Activated gamma-delta T cell treated with Interleukin-2 at 50 U/mL for 16 hours (primary cell): ENCODE data around the gene ABHD5.
A peak's percentile ranks its signal among the peaks of the same experiment; 100 is the strongest.

ENCODE experiments used
- DNase-seq: peaks from one replicate; pipeline ENCODE4 v3.0.0-alpha.2; 2020

Gene ABHD5

DNA sequence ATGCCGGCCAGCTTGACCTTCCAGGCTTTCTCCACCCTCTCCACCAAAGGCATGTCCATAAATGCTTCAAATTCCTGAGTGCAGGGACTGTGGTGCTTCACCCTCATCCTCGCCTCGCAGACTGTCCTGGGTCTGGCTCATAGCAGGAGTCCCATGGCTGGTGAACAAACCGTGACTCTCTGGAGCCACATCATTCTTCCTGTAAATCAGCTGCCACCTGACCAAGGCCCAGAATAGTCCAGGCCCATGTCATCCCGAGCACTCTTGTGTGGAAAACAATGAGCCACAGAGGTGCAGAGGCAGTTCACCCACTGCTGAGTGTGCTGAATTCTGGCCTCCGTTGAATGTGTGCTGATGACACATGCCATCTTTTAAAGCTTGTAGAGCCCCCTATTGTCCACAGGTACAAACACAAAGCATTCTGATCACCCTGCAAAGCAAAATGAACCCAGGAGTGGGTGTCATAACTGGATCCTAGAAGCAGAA lies 68.6 kb downstream of the ABHD5 start:
- DNase-seq: no peak

DNA sequence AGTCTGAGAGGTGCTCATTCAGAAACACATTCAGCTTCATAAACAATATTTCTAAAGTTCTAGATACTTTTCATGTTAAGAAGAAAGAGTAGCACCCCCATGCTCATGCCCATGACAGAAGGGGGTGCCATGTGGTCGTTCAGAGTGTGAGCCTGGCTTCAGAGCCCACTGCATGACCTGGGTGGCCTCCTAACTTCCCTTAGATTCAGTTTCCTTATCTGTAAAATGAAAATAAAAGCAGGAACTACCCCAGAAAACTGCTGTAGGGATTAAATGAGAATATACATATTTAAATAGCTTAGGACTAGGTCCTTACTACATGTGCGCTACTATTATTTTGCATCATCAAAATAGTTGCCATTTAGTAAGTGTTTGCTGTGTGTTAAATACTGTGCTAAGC lies 69.2 kb downstream of the ABHD5 start:
- no peak for DNase-seq

DNA sequence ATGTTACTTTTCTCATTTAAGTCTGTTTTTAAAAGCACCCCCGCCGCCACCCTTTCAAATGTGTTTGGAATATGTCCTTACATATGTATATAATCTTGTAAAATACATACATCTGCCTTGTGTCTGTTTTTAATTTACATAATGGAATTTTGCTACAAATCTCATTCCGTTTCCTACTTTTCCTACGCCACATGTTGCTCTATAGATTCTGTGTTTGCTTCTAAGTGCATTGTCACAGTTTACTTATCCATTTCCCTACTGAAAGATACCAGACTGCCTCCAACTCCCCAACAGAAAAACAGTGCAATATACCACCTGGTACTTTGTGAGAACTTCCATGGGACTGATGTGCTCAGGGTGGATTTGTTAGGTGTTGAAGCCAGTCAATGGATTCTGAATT lies 70.2 kb downstream of the ABHD5 start:
- no peak for DNase-seq

DNA sequence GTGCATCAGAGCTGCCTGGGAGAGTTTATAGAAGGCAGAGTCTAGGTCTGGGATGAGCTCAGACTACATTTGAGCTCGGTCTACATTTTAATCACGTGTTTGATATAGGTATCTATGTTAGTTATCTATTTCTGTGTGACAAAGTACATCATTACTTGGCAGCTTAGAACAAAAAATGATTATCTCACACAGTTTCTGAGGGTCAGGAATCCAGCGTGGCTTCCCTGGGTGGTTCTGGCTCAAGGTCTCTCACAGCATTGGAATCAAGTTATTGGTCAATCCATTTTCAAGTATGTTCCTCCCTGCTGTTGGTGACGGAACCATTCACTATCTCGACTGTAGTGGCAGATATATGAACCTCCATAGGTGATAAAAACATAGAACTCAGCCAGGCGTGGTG lies 71.7 kb downstream of the ABHD5 start:
- no peak for DNase-seq

DNA sequence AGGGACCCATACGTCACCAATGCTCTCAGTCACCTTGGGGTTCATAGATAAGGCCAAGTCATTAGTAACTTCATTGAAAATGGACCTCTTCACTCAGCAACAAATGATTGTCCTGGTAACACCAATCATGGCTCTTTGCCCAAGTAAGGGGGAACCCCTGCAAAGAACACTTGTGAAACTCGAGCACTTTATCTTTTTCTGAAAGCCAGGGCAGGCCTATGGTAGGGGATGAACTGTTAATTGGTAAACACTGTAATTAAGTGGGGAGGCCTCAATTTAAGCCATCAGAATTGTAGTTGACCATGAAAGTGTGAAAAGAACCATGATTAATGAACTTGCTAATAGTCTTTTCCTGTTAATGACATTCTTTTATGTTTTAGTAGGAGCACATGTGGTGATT lies 73.3 kb downstream of the ABHD5 start:
- DNase-seq: no peak

DNA sequence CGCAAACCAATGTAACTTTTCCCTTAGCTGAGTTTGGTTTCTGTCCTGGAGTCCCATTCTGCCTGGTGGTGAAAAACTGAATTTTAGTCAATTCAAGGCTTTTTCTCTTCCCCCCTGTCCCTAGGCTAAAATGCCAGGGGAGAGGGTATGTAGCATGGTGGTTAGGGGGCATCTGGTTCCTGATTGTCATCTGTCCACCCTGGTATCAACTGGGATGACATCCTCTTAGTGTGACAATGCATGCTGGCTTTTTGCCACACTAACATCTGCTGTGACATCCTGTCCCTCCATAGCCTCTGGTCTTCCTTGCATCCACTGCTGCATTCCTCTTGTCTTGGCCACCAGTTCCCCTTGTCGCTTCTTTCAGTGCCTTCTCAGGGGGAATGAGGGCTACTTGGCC lies 73.7 kb downstream of the ABHD5 start:
- no peak for DNase-seq

DNA sequence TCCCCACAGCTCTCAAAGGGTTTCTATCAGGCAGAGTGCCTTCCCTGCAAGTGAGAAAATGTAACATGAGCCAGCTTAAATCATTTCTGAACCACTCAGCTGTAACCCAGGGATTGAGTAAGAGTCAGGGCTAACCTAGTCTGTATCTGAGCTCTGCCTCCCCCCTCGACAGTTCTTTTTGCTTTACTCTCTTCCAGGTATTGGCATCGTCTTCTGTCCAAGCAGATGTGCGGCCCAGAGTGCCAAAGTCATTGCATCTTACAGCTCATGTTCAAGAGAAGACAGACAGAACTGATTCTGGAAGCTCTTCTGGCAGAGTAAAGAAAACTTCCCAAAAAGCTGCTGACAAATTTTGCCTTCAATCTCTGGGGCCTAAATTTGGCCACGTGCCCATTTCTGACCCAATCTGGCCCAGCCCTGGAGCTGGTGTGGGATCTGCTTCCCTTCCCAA lies 74.8 kb downstream of the ABHD5 start:
- no peak for DNase-seq

DNA sequence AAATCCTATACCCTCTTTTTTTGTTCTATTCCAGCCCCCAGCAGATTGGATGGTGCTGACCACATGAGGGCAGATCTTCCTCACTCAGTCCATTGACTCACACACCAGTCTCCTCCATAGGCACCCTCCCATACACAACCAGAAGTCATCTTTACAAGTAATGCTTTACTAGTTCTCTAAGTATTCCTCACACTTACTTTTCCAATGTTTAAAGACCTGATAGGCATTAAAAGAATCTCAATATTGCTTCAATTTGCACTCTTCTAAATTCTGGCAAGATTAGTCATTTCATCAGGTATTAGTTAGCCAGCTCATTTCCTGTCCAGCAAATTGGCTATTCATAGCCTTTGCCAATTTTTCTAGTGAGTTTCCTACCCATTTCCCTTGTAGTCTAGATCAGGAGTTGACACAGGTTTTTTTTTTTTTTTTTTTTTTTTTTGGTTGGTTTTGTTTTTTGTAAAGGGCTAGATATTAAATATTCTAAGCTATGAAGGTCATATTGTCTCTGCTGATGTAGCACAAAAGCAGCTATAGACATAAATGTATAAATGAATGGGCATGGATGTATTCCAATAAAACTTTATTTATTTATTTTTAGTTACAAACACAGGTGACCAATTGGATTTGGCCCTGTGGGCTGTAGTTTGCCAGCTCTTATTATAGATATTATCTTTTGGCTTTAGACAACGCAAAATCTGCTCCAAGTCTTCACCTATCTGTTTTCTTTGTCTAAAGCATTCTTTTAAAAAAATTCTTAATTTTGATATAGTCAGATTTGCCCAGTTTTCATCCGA lies 76.1 kb downstream of the ABHD5 start:
- DNase-seq: no peak

DNA sequence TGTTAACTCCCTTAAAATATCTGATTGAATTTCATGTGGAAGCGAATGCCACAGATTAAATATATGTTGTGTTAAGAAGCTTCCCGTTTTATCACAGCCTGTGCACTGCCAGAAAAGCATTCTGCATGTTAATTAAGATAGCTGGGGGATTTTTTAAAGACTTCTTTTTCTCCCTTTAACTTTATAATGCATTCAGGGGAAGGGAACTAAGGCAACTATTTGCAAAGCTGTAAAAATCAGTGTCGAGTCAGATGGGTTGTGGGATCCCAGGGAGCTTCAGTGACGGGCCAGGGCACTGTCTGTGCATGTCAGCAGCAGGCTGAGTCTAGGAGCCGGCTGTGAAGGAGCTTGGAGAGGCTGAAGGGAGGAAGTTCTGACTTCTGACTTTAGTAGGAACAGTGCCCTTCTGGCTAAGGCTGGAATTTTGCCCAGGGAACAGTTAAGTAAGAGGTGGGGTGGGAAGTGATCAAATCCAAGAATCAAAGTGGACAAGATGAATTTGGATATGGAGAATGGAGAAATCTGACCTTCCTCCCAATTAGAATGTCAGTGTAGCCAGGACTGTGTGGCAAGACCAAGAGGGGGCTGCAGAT lies 77.7 kb downstream of the ABHD5 start:
- no peak for DNase-seq

DNA sequence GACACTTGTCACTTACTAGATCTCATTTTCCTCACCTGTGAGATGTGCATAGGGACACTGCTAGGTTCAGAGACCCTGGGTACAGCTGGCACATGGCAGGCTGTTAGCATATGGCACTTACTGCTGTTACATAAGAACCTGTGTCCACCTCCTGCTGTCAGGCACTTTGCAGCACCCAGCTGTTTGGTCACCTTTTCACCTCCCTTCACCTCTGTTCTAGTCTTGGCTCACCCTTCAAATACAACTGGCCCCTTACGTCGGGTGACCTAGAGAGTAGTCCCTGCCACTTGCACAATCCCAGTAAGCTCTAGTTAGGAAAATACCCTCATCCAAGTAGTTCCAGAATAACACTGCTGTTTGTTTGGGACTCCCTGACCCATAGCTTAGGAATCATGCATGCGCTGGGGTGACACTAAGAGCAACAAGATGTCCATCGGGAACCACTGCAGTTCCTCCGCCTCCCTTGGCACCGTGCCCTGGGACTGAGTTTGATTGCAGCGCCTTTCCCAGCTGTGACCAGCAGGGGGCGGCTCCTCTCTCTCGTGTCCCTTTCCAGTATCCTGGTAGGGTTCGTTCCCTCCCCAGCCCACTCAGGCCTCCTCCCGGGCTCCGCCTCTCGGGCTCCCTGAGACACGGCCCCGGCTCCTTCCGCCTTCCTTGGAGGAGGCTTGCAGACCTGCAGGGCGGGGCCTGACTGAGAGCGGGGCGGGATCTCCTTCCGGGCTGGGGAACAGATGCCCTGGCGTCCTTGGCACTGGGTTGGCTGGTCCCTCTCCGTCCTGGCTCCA lies 78.6 kb downstream of the ABHD5 start:
- peak; percentile 68 for DNase-seq

DNA sequence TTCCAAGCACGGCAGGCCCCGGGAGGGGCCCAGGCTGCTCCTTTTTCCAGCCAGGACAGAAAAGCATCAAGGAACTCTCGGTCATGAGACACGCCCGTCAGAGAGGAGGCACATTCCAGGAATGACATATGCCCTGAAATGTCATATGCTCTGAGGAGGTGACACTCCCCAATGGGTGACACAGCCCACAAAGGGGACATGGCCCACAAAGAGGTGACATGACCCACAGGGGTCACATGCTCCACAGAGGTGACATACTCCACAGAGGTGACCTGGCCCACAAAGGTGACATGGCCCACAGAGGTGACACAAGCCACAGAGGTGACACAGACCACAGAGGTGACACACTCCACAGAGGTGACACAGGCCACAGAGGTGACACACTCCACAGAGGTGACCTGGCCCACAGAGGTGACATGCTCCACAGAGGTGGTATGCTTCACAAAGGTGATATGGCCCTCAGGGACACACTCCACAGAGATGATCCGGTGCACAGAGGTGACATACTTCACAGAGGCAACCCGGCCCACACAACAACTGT lies 79.2 kb downstream of the ABHD5 start:
- peak; percentile 46 for DNase-seq

DNA sequence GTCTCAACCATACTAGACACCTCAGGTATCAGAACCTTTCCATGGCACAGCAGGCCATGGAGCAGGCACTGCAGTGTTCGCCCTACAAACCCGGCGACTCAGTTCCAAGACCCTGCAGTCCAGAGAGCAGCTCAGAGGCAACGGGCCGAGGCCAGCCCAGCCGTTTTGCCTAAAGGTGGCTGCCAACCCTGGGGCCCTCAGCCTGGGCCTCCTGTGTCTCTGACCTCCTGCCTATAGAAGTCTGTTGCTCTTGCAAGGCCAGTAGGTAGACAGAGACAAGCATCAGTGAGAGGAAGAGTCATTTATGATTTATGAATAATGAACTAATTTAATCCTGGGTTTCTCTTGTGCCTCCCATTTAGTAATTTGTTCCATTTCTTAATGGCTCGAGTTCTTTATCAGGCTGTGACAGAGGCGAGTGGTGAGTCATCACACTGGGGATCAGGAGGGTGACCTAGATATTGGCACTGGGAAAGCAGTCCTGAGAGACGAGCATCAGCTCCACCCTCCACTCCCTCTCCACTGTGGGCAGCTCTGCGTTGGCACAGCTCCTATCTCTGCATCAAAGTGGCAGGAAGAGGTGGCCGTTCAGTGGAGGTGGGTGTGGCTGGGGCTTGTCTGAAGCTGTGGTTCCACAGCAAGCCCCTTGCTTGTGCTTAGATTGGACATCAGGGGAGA lies 79.8 kb downstream of the ABHD5 start:
- DNase-seq: peak; percentile 9

DNA sequence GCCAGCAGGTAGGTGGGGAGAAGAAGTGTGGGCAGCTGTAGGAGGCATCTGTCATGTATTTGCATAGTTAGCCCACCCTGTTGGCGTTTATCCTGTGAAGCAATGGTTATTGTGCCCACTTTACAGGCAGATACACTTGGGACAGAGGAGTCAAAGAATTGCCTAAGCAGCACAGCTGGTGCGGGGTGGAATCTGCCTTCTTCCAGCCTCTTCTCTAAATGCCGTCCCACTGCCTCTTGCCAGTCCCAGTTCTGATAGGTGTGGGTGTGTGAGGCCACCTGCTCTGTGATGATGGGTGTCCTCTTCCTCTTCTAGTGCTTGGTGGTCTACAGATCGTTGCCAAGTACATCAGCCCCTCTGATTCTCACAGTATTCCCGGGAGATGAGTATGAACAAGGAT lies 80.9 kb downstream of the ABHD5 start:
- DNase-seq: no peak

DNA sequence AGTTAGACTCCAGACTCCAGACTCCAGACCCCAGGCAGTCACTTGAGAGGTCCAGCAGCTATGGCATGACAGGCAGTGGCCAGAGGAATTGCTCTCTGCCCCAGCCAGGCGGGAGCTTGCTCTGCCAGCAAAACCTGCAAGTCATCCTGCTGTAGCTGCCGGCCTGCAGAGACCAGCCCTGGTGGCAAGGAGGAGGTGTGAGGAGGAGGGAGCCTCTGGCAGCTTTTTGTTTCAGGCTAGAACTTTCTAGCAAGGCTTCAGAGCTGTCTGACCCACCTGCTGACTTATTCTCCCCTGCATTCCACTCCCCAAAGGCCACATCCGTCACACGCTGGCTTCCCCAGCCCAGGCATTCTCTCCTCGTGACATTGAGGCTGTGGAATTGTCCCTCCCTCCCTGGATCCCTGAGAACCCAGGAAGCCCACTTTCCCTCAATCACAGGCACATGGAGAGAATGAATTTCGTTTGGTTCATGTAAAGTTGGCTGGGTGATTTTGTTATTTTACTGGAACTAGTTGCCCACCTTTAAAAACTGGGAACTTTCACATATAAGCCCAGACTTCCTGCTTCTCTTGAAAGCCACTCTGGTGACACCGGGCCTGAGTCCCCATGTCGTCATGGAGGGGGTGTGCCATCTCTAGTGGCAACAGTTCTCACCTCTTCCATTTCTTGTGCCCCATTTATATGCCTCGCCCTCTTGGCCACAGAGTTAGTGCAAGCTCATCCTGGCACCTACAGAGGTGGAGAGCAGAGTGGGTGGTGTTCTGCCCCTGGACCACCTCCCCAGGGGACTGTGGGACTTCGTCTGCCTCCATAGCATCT lies 82.7 kb downstream of the ABHD5 start:
- no peak for DNase-seq

DNA sequence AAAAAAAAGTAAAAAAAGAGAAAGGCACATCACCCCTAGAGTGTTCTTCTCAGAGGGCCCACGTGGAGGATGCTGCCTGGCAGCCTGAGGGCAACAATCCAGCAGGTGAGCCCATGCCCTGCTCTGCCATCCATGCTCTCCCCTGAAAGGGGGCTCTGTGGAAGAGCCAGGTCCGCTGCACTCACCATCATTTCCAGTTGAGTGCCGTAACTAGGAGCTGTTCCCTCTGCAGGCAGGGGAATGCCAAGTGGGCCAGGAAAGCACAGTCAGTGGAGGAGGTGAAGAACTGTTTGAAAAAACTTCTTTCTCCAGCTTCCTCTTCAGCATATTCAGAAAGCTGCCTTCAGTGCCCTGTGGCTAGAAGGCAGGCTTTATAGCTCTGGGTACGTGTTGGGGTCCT lies 84.1 kb downstream of the ABHD5 start:
- DNase-seq: no peak

DNA sequence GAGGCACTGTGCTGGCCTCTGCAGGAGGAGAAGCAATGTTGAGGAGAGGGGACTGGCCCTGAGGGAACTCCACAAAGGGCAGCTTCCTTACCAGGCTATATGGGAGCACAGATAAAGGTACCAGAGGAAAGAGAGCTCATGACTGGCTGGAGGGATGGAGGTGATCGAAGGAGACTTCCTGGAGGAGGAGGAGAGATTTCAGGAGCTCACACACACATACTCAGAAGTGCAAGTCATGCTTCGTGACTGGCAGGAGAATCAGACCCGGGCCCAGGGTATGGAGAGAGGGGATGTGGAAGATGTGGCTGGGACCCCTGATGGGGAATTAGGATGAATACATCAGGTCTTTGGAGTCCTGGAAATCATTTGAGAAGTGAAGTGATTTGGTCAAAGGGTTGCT lies 85.4 kb downstream of the ABHD5 start:
- no peak for DNase-seq

DNA sequence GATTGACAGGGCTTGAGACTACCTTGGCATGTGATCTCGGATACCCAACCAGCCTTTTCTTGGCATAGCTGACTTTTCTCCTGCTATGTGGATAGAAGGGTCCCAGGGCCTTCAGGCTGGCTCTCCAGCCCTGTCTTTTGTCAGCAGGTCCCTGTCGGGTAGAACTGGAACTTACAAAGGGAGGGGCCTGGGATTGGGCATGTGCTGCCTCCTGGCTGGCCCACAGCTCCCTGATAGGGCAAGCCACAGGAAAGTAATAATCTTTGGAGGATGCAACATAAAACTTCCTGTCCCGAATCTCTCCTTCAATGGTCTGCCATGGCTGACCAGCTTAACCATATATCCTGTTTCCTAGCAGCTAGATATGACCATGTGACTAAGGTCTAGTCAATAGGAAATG lies 89.1 kb downstream of the ABHD5 start:
- no peak for DNase-seq

DNA sequence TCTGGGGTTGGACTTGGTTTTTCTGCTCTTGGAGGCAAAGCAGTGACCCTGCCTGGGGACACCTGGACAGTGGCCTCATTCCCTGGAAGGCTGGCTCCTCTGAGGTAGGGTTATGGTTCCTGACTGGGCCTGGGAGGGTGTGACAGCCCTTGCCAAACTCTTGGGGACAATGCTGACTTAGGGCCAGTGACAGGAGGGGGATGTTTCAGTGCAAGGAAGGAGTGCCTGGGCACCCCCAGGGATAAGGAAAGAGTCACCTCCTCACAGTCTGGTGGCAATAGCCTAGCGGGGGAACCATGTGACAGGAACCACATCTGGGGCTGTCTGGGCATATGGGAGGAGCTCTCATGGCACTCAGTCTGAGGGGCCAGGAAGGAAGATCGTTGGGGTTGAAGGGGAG lies 91.8 kb downstream of the ABHD5 start:
- DNase-seq: no peak
